ENCODE data around the gene DYNAP.

The DYNAP gene

DNA sequence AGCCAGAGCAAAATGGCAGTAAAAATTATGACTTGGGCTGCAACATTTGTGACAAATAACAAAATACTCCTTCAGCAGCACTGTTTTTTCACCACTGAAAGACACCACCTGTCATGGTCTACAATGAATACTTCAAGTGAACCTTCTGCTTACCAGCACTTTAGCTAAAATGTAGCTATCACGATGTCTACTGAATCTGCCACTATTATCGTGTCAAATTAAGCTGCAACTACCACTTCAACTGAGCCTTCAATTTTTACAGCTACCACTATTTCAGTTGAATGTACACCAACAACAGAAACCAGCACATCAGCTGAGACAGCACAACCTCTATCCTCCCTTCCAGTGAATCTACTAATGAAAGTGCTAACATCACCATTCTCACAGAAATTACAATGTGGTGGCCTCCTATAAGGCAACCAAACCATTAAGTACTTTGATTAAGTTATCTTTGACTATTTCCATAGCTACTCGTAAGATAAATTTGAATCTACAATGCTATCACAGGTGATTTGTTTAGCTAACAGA is 10.8 kb upstream of the DYNAP start:
- no peak overlapping the region for H3K27ac ChIP-seq
- TF ChIP-seq, protein P1, sequence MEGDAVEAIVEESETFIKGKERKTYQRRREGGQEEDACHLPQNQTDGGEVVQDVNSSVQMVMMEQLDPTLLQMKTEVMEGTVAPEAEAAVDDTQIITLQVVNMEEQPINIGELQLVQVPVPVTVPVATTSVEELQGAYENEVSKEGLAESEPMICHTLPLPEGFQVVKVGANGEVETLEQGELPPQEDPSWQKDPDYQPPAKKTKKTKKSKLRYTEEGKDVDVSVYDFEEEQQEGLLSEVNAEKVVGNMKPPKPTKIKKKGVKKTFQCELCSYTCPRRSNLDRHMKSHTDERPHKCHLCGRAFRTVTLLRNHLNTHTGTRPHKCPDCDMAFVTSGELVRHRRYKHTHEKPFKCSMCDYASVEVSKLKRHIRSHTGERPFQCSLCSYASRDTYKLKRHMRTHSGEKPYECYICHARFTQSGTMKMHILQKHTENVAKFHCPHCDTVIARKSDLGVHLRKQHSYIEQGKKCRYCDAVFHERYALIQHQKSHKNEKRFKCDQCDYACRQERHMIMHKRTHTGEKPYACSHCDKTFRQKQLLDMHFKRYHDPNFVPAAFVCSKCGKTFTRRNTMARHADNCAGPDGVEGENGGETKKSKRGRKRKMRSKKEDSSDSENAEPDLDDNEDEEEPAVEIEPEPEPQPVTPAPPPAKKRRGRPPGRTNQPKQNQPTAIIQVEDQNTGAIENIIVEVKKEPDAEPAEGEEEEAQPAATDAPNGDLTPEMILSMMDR (conservative IDR thresholded peaks at IDR 0.05): no peak
- TF ChIP-seq ZFX (IDR thresholded peaks at IDR 0.05): no peak

DNA sequence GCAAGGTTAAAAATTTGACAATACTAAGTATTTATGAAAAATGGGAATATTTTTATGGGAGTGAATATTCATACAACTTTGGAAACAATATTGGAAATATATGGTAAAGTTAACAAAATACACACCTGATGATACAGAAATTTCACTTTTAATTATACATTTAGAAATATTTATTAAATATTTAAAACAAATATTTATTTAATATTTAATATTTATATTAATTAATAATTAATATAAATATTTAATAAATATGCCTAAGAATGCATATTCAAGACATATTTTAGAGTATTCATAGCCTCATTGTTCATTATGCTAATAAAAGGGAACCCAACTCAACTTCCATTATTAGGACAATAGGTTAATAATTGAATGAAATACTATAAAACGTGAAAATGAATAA is 7.0 kb upstream of the DYNAP start:
- TF ChIP-seq ZFX (IDR thresholded peaks at IDR 0.05): no peak
- TF ChIP-seq, protein P1 (conservative IDR thresholded peaks at IDR 0.05): no peak
- H3K27ac ChIP-seq: no peak overlapping the region

DNA sequence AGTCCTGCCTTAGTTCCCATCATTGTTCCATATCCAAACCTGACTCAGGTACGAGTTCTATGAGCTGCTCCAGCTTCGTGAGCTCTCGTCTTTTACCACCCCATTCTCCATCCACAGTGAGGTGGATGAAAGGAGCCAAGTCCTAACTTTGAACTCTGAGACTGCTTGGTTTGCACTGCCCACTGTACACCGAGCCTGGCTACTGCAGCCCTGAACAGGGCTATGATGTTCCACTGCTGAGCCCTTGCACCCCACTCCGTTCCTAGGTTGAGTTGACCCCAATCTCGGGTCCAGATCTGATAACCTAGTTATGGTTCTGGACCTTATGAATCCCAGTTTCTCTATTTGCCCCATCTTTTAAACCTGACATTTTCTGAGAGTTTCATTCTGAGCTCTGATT is 5.3 kb upstream of the DYNAP start:
- H3K27ac ChIP-seq: no peak overlapping the region
- no peak for TF ChIP-seq ZFX (IDR thresholded peaks at IDR 0.05)
- TF ChIP-seq, protein P1 (conservative IDR thresholded peaks at IDR 0.05): no peak

DNA sequence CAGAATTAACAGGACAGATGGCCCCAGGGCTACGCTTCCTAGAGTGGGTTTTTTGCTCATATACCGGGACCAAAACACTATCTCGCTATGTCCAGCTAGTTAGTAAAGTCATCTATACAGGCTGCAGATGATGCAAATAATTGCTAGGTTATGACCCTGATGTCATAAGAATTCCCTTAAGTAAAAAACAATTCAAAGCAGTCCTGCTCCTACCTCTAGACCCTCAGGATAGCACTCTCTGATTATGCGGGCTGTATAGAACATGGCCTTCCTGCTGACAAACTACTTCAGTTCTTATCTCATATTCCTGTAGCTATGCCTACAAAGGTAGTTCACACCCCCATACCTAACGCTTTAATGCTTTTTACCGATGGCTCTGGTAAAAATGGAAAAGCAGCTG is 13.2 kb downstream of the DYNAP start:
- no peak for TF ChIP-seq ZFX (IDR thresholded peaks at IDR 0.05)
- TF ChIP-seq, protein P1 (conservative IDR thresholded peaks at IDR 0.05): no peak
- H3K27ac ChIP-seq: no peak overlapping the region

DNA sequence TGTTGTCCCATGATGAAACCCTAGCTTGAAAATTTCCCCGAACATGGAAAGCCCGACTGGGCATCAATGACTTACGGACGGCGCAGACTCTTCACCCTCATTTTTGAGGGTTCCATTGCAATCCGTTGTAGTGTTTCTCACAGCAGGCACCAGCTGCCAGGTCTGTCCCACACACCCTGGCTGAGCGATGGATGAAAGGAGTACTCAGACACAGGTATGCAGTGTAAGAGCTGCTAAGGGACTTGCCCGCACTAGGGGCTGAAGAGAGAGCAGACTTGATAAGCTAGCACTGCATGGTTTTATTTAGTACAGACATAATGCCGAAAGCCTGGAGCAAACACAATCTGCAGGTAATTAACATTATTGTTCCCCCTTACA is 15.8 kb downstream of the DYNAP start:
- no peak for TF ChIP-seq ZFX (IDR thresholded peaks at IDR 0.05)
- TF ChIP-seq, protein P1 (conservative IDR thresholded peaks at IDR 0.05): no peak
- H3K27ac ChIP-seq: no peak overlapping the region

DNA sequence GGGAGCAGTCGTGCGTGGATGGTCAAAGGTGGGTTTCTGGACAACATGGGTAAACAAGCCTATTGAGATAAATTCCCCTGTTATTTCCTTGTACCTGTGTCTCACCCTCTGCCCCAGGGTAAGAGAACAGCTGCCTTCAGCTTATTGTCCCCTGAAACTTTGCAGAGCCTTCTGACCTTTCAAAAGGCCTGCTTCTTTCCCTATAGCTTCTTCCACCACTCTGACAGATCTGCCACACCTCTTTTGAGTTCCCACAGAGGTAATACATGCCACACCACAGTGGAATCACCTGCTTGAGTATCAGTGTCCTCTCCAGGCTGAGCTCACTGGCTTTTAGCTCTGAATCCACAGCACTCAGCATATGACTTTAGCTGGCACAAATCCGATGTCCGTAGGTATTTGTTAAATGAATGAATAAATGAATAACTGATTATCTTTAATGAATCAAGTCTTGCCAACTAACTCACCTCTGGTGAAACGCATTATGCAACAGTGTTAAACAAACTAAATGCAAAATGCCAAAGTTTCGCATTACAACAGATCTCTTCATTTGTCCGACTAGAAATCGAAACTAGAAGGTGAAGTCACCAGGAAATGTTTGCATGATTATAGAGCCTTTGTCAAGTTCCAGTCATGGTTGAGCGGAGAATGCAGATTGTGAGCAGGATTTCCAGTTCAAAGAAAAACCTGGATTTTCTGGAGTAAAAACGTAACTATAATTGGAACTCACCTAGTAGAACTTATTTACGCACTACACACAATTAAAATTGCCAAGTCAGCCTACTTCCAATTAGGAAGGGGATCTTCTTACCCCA is 16.4 kb downstream of the DYNAP start:
- no peak overlapping the region for H3K27ac ChIP-seq
- TF ChIP-seq, protein P1 (conservative IDR thresholded peaks at IDR 0.05): no peak
- no peak for TF ChIP-seq ZFX (IDR thresholded peaks at IDR 0.05)

DNA sequence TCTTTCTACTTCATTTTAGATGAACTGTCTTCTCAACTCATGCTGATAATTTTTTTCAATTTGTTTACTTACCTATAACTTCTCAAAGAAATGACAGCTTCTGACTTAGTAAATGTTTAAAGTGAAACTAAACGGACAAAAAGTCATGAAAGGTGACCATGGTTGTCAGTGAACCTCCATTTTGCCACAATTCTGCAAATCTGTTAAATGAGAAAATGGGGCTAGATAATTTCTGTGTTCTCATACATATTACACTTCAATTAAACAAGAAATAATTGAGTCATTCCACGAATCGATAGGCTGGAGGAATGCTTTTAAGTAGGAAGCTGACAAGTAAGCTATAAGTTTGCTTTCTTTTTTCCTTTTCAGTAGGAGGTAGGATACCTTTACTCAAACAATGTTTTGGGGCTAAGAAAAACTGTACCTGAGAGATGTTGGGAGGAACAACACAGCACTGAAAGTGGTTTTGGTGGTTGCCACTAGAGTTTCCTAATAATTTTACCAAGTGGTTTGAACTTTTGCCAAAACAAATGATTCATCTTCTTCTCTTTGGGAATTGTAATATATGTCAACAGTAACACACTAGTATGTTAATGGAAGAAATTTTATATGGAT is 17.1 kb downstream of the DYNAP start:
- H3K27ac ChIP-seq: no peak overlapping the region
- TF ChIP-seq, protein P1 (conservative IDR thresholded peaks at IDR 0.05): no peak
- no peak for TF ChIP-seq ZFX (IDR thresholded peaks at IDR 0.05)
